GM18867 (cell line): ENCODE results near the gene TREX2.
"Not testable (repeated sequence)": the region's sequence is repeated elsewhere in the genome, so short reads cannot be mapped to it uniquely, and the experiment has no call there.

Source experiments
- ATAC-seq: cut with Tn5 transposase; IDR thresholded peaks from one replicate; pipeline ENCODE4 v1.9.1; 2021; ENCODE audit warnings: mild to moderate bottlenecking, moderate library complexity; ENCODE audit not compliant: unreplicated experiment

Gene TREX2

GRCh38 chrX:153410888-153411254, 35.0 kb downstream of the TREX2 start:
- ATAC-seq: no peak

DNA sequence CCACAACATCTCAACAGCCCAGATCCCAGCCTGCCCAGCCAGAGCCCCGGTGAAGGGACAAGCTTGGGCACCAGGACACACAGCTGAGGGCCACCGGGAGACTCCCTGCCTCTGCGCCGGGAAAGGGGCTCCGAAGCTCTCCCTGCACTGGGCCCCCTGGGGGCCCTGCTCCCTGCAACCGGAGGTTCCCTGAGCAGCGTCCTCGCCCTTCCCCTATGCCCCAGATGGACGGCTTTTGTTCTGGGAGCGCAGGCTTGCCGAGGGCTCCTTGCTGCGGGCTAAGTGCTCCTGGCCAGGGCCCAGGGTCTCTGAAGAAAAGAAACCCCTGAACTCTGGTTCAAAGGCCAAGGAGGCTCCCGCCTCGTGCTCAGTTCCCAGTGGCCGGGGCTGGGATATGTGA, 35.5 kb downstream of the TREX2 start:
- no peak for ATAC-seq

DNA sequence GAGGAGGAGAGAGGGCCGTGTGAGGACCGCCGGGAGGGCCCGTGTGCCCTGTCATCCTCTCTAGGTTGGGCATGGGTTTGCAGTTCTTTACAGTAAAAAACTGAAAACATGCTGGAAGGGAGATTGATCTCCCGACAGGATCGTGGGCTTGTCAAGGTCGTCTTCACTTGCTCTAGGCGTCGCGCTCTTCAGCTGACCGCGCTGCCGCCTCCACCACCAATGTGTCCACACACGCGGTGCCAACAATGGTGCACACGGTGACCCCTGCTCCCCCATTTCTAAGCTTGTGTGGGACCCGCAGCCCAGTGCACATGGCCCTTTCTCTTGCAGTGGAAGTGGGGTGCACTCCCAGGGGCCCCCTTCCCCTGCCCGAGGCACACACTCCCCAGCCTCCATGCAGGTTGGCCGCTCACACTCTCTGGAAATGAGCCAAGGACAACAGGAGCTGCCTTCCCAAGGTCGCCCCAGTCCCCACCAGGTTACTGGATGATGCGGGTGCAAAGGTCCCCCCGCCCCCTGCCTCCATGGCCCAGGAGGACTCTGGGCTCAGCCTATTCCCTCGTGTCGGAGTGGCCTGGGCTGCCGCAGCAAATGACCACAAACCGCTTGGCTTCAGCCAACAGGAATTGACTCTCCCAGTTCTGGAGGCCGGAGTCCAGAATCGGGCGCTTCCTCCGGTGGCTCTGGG, 36.3 kb downstream of the TREX2 start:
- ATAC-seq: no peak

- no peak for ATAC-seq
Observed at GRCh38 chrX:153408871-153409351, 36.9 kb downstream of the TREX2 start.

DNA sequence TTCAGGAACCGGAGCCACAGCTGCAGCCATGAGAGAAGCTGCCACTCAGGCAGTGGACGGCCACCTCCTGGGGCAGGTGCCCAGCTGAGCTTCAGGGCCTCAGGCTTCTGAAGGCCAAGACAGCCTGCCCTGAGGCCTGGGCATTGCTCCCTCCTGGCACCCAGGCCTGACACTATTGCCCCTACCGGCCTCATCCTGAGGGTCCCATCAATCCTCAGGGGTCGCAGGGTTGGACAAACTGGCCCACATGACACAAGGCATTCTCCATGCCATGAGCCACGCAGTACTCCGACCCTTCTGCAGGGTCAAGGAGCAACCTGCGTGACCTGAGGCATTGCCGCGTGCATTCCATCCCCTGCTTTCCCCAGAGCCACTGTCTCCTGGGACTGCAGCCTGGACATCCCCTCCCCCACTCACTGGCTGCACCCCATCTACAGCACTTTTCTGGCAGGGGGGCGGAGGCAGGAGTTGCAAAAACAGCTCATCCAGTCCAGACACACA, 37.6 kb downstream of the TREX2 start:
- ATAC-seq: no peak

- no peak for ATAC-seq
Observed at GRCh38 chrX:153407736-153408135, 38.1 kb downstream of the TREX2 start.

DNA sequence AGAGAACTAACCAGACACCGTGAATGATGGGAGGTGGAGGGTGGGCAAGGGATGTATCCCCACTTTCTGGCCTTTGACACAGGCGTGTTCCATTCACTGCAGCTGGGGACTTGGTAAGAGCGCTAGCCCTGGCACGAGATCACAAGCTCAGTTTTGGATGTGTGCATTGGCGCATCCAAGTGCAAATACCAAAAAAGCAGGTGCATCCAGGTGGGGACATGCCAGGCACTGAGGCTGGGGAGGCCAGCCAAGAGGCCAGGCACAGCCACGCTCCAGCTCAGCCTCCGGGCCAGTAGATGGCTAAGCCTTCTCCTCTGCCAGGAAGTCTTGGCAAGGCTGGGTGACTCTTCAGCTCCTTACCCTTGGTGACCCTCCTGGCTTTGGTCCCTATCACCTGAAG, 39.0 kb downstream of the TREX2 start:
- ATAC-seq: no peak

GRCh38 chrX:153406011-153406410, 39.8 kb downstream of the TREX2 start:
- ATAC-seq: no peak

DNA sequence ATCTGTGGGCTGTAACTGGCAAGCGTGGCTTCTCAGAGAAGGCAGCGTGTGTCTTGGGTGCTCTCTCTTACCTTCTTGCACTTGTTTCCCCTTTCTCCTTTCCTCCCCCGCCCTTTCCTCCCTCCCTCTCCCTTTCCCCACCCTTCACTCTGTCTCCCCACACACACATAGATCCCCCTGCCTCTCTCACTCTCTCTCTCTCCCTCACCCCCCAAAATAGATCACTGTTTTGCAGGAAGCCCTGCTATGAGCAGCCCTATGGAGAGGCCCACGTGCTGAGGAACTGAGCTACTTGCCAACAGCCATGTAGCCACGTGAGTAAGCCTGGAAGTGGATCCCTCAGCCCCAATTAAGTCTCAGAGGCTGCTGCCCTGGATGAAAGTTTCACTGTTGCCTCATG, 40.4 kb downstream of the TREX2 start:
- no peak for ATAC-seq

- ATAC-seq: not testable (repeated sequence)
Observed at GRCh38 chrX:153404333-153404732, 41.5 kb downstream of the TREX2 start.

GRCh38 chrX:153401133-153401764, 44.6 kb downstream of the TREX2 start, which contains the start of gene PNMA6E:
TSS of gene PNMA6E (minus strand) at chrX:153401350. CDS start at chrX:153398849, 2,501 bp downstream.
- ATAC-seq: no peak

DNA sequence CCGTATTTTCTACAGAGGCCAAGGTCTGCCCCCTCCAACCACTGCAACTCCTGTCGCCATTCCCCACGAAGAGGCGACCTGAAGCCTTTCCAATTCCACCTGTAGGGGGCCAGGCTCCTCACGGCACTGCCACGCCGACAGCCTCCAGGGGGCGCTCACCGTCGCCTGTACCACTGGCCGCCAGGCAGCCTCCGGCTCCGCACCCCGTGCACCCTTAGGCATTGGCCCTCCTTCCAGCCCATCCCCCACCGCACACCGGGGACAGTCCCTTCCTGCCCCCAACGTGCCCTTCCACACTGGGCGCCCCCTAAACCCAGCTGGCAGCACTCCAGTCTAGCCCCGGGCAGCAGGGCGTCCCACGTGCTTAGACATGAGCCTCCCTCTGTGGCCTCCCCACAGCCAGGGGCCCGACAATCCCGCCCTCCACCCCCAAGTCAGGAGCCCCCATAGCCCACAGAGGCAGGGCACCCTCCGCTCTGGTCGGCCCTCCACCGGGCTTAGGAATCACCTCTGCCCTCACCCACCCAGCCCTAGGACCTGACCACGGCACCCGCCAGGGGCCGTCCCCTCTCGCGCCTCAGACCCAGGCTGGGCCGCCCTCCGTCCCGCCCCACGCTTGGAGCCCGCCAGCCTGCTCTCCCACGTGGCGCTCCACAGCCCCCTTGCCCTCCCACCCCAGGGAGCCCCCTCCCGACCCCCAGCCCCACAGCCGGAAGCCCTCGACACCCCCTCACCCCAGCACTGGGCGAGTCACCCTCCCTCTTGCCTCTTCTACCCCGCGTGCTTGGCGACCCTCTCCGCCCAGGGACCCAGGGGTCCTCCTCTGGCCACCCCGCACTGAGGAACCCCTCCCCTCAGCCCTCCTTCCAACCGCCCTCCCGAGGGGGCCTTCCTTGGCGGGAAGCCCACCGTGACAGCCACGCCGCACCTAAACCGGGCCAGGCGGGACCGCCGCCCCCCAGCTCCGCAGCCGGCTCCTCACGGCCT, 45.4 kb downstream of the TREX2 start:
- ATAC-seq: no peak

- ATAC-seq: no peak
Observed at GRCh38 chrX:153398275-153398960, 47.4 kb downstream of the TREX2 start.

DNA sequence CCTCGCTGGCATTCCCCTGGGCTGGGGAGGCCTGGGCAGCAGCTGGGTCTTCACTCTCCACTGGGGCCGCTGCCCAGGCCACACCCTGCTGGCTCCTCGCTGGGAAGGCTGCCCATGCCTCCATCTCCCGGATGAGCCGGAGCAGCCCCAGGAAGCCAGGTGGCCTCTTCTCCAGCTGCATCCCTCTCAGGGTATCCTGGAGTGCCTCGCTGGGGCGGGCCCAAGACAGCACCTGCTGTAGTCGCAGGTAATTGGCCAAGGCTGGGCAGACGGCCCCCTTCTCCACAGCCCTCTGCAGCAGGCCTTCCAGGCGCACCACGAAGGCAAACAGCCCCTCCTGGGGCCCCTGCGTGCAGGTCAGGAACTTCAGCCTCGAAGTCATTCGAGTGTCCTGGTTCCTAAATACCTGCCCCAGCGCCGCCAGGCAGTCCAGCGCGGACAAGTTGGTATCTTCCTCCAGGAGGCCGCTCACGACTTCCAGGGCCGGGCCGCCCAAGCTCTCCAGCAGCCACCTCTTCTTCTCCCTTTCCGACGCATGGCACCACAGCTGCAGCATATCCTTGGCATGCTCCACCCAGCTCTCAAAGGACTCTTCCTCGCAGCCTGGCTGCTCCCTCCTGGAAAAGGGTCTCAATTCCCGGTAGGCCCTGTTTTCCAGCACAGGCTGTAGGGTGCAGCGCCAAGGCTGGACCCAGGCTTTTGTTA, 48.4 kb downstream of the TREX2 start:
- ATAC-seq: no peak

DNA sequence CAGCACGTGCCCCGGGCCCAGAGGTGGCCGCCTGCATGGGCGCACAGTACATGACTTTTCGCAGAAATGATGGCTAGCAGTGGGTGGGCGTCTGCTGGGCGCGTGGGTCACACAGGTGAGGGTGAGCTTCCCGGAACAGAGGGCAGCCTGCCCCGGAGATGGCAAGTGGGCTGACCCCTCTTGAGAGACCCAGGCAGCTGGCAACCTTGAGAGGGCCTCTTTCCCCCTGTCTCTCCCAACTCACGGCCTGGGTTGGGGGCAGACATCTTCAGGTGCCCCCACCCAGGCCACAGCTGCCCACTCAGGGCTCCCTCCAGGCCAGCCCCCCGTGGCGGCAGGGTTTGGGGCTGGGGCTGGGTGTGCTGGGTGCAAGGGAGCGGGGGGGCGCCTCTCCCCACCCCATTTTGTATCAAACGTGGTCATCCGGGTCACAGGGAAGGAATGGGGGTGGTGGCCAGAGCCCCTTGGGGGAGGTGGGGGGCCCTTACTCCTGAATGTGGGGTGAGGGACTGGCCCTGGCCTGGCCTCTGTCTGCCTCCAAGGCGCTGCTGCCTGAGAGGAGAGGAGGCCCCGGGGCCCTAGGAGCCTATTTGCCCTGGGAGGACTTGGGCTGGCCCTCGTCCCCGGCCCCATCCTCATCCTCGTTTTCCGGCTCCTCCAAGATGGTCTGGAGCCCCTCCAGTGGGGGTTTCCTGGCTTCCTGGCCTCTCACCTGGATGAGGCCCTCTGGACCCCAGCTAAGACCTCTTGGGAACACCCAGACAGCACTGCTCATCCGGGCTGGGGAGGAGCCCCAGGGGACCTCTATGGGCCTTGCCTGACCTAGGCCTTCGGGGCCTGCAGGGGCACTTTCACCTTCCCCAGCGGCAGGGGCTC, 49.3 kb downstream of the TREX2 start:
- ATAC-seq: no peak

DNA sequence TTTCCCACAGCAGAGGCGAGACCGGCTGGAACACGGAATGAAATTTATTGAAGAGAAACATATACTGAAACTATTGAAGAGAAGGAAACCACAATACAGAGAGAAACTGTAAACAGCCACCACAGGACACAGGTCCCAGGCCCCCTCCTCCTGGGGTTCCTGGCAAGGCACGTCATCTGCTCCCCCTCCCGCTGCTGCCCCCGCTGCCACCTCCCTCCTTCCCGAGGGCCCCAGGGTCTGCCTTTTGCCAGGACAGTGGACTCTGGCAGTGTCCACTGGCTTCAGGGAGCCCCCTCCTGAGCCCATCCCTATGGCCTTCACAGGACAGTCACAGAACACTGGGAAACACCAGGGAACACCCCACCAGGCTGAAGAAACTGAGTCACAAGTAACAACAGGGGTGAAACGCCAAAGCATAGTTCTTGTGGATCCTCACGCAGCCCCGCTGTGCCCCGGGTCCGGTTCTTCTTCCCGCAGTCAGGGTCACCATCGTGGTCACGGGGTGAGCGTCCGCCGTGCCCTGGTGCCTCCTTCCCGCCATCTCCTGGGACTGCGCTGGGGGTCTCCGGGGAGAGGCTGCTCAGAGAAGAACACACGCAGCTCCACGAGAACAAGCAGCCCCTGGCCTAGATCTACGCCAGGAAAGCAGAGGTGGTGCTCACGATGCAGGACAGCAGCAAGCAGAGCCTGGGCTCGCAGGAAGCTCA, 50.1 kb downstream of the TREX2 start:
- ATAC-seq: no peak

GRCh38 chrX:153394612-153395011, 51.2 kb downstream of the TREX2 start:
- no peak for ATAC-seq
